HepG2 (cell line): ENCODE data around the gene PRDX3. TPM values are rescaled to one million over a fixed set of nuclear protein-coding genes. Genes with fewer than 3 reads are reported as not detected.

Source experiments
- ATF1 ChIP-seq: IDR thresholded peaks from 2 replicates; pipeline ENCODE4 v1.6.1; 2016; ENCODE audit warnings: mild to moderate bottlenecking, control low read depth
- BRCA1 ChIP-seq: sonication (generic); formaldehyde crosslinking; IDR thresholded peaks from 2 replicates; pipeline ENCODE4 v1.4.0; 2020; ENCODE audit warnings: missing genetic modification reagents
- CBX5 ChIP-seq: sonication (generic); formaldehyde crosslinking; IDR thresholded peaks from 2 replicates; pipeline ENCODE4 v1.4.0; 2020; ENCODE audit warnings: missing genetic modification reagents, borderline replicate concordance
- FIP1L1 ChIP-seq: fragments of 200-400 bp; formaldehyde crosslinking; IDR thresholded peaks from 2 replicates; pipeline ENCODE4 v1.6.1; 2018; ENCODE audit warnings: low read depth, mild to moderate bottlenecking, low read length, moderate library complexity, borderline replicate concordance; ENCODE audit not compliant: insufficient read depth
- GZF1 ChIP-seq: sonication (generic); formaldehyde crosslinking; IDR thresholded peaks from 2 replicates; pipeline ENCODE4 v1.5.1; 2020; ENCODE audit warnings: mild to moderate bottlenecking, missing genetic modification reagents
- HMG20B ChIP-seq: conservative IDR thresholded peaks from 2 replicates; pipeline ENCODE4 v1.6.1; 2016; ENCODE audit warnings: missing genetic modification reagents, missing compliant biosample characterization
- HOMEZ ChIP-seq: IDR thresholded peaks from 2 replicates; pipeline ENCODE4 v1.6.1; 2016; ENCODE audit warnings: low read depth
- JUND ChIP-seq: sonication (generic); formaldehyde crosslinking; IDR thresholded peaks from 2 replicates; pipeline ENCODE4 v1.8.0; 2022; ENCODE audit warnings: mild to moderate bottlenecking, missing genetic modification reagents
- MIER3 ChIP-seq: IDR thresholded peaks from 2 replicates; pipeline ENCODE4 v1.6.1; 2016; ENCODE audit warnings: missing compliant biosample characterization, borderline replicate concordance
- MXD3 ChIP-seq: IDR thresholded peaks from 2 replicates; pipeline ENCODE4 v1.6.1; 2016; ENCODE audit warnings: mild to moderate bottlenecking, missing biosample characterization, missing genetic modification reagents
- NCOA1 ChIP-seq: sonication (generic); formaldehyde crosslinking; IDR thresholded peaks from 2 replicates; pipeline ENCODE4 v1.9.0; 2021; ENCODE audit warnings: missing genetic modification reagents
- PITX1 ChIP-seq: sonication (generic); formaldehyde crosslinking; IDR thresholded peaks from 2 replicates; pipeline ENCODE4 v1.5.1; 2020; ENCODE audit warnings: mild to moderate bottlenecking, missing genetic modification reagents
- RARA ChIP-seq: IDR thresholded peaks from 2 replicates; pipeline ENCODE4 v1.6.1; 2016; ENCODE audit warnings: missing genetic modification reagents, missing compliant biosample characterization
- RNF2 ChIP-seq: fragments of 450-650 bp; conservative IDR thresholded peaks from 2 replicates; pipeline ENCODE4 v1.6.1; 2016; ENCODE audit warnings: low read depth
- SAP130 ChIP-seq: IDR thresholded peaks from 2 replicates; pipeline ENCODE4 v1.6.1; 2016; ENCODE audit warnings: low read depth
- SOX6 ChIP-seq, 2 experiments: fragments of 450-650 bp in 1 of 2; sonication (generic) in 1 of 2; formaldehyde crosslinking in 1 of 2; IDR thresholded peaks; 2 replicates each; pipeline versions ENCODE4 v1.4.0 to v1.6.1; 2017 to 2020; ENCODE audit warnings: antibody characterized with exemption in 1 of 2, mild to moderate bottlenecking in 1 of 2, missing genetic modification reagents in 1 of 2
- SRSF4 ChIP-seq: fragments of 200-400 bp; formaldehyde crosslinking; IDR thresholded peaks from one replicate; pipeline ENCODE4 v1.6.1; 2018; ENCODE audit warnings: mild to moderate bottlenecking, low read depth, low read length, moderate library complexity; ENCODE audit not compliant: poor library complexity, severe bottlenecking
- TCF12 ChIP-seq, 2 experiments: fragments of 450-650 bp in 1 of 2; sonication (generic) in 1 of 2; formaldehyde crosslinking in 1 of 2; IDR thresholded peaks; 2 replicates each; pipeline versions ENCODE4 v1.6.1 to v1.8.0; 2017 to 2022; ENCODE audit warnings: antibody characterized with exemption in 1 of 2, mild to moderate bottlenecking in 1 of 2, missing genetic modification reagents in 1 of 2, moderate library complexity in 1 of 2
- TCF7 ChIP-seq: sonication (generic); IDR thresholded peaks from 2 replicates; pipeline ENCODE4 v1.6.1; 2016; ENCODE audit warnings: antibody characterized with exemption, low read depth
- TFDP1 ChIP-seq: IDR thresholded peaks from 2 replicates; pipeline ENCODE4 v1.6.1; 2016; ENCODE audit warnings: missing compliant biosample characterization, missing genetic modification reagents, borderline replicate concordance
- XBP1 ChIP-seq: sonication (generic); formaldehyde crosslinking; IDR thresholded peaks from 2 replicates; pipeline ENCODE4 v1.5.0; 2020; ENCODE audit warnings: missing genetic modification reagents
- YY1 ChIP-seq: IDR thresholded peaks from 2 replicates; pipeline ENCODE4 v1.6.1; 2011; ENCODE audit warnings: low read length, low read depth, moderate library complexity, mild to moderate bottlenecking; ENCODE audit not compliant: insufficient read depth, insufficient replicate concordance
- ZNF124 ChIP-seq: sonication (generic); formaldehyde crosslinking; IDR thresholded peaks from 2 replicates; pipeline ENCODE4 v1.4.0; 2020; ENCODE audit warnings: missing genetic modification reagents
- ZNF180 ChIP-seq: sonication (generic); formaldehyde crosslinking; IDR thresholded peaks from 2 replicates; pipeline ENCODE4 v1.4.0; 2020; ENCODE audit warnings: low read depth, missing genetic modification reagents, borderline replicate concordance
- ZNF20 ChIP-seq: sonication (generic); formaldehyde crosslinking; IDR thresholded peaks from 2 replicates; pipeline ENCODE4 v1.4.0; 2020; ENCODE audit warnings: mild to moderate bottlenecking, moderate library complexity, missing genetic modification reagents
- ZNF331 ChIP-seq: sonication (generic); formaldehyde crosslinking; IDR thresholded peaks from 2 replicates; pipeline ENCODE4 v1.4.0; 2020; ENCODE audit warnings: missing genetic modification reagents
- ZNF432 ChIP-seq: sonication (generic); formaldehyde crosslinking; IDR thresholded peaks from 2 replicates; pipeline ENCODE4 v1.5.0; 2020; ENCODE audit warnings: missing genetic modification reagents, mild to moderate bottlenecking, borderline replicate concordance
- ZNF547 ChIP-seq: sonication (generic); formaldehyde crosslinking; IDR thresholded peaks from 2 replicates; pipeline ENCODE4 v1.5.1; 2020; ENCODE audit warnings: mild to moderate bottlenecking, missing genetic modification reagents
- ZNF749 ChIP-seq: sonication (generic); formaldehyde crosslinking; IDR thresholded peaks from 2 replicates; pipeline ENCODE4 v1.8.0; 2022; ENCODE audit warnings: mild to moderate bottlenecking, missing genetic modification reagents, moderate library complexity, borderline replicate concordance
- ZSCAN25 ChIP-seq: sonication (generic); formaldehyde crosslinking; IDR thresholded peaks from 2 replicates; pipeline ENCODE4 v1.8.0; 2022; ENCODE audit warnings: mild to moderate bottlenecking, missing genetic modification reagents
- polyA plus RNA-seq, 8 experiments: library from polyadenylated mRNA; depleted of rRNA in 3 of 8; stranded (reverse) in 7 of 8; unstranded in 1 of 8; fragments of >200 nt; fragmentation: Illumina TruSeq in 4 of 8; extraction: Trizol in 4 of 8; gene quantifications; 2 replicates each; pipeline versions ENCODE4 v1.2.1 to v1.2.3, GENCODE V29; 2011 to 2016; ENCODE audit warnings: low read depth in 4 of 8, missing spikeins in 1 of 8, mixed read lengths in 1 of 8; ENCODE audit not compliant: insufficient read depth in 1 of 8
- total RNA-seq, 5 experiments: library from RNA; depleted of rRNA; stranded (reverse); fragments of >200 nt; fragmentation: Illumina TruSeq; extraction: Trizol; gene quantifications; 2 replicates each; pipeline ENCODE4 v1.2.3, GENCODE V29; 2016; ENCODE audit warnings: low read depth in 1 of 5

PRDX3 gene
- total and polyA plus RNA-seq, 2 of the 13 experiments (the other 11 are each of a cell fraction or from before 2014, with no cell fraction given), result 407 to 565 TPM

GRCh38 chr10:119120413-119120867 lies 58.2 kb downstream of the PRDX3 start (continued):
- TF ChIP-seq HOMEZ (0 out of 2 replicates have a peak, but pooled peaks have one; percentile 54), MIER3 (CRISPR knock-in tag) (peak; percentile 94), TCF7 (peak; percentile 53; the same call in 1 of the 2 replicates), ZNF124 (CRISPR knock-in tag) (no peak), YY1 (peak; percentile 51), ZSCAN25 (CRISPR knock-in tag) (0 out of 2 replicates have a peak, but pooled peaks have one; percentile 27), FIP1L1 (no peak), NCOA1 (CRISPR knock-in tag) (no peak), TFDP1 (CRISPR knock-in tag) (no peak), ZNF180 (no peak), SOX6 (IDR thresholded peaks at IDR 0.05) (no peak), SOX6 (CRISPR knock-in tag; IDR thresholded peaks at IDR 0.05) (peak; percentile 94), MXD3 (CRISPR knock-in tag) (no peak), XBP1 (CRISPR knock-in tag) (peak; percentile 58; the same call in 1 of the 2 replicates), GZF1 (no peak), RNF2 (no peak), ZNF432 (CRISPR knock-in tag) (peak; percentile 64; the same call in 1 of the 2 replicates), RARA (CRISPR knock-in tag) (peak; percentile 97), TCF12 (IDR thresholded peaks at IDR 0.05) (no peak), TCF12 (CRISPR knock-in tag; IDR thresholded peaks at IDR 0.05) (peak; percentile 51; the same call in 1 of the 2 replicates), CBX5 (peak; percentile 45; the same call in 1 of the 2 replicates), ZNF331 (peak; percentile 77; the same call in 1 of the 2 replicates), ZNF749 (no peak), SAP130 (CRISPR knock-in tag) (peak; percentile 90), PITX1 (CRISPR knock-in tag) (peak; percentile 98), JUND (peak; percentile 84), HMG20B (CRISPR knock-in tag) (peak; percentile 28; the same call in 1 of the 2 replicates), ATF1 (CRISPR knock-in tag) (peak; percentile 65; the same call in 1 of the 2 replicates), SRSF4 (no peak), BRCA1 (CRISPR knock-in tag) (peak; percentile 76; the same call in 1 of the 2 replicates), ZNF20 (CRISPR knock-in tag) (no peak), ZNF547 (CRISPR knock-in tag) (no peak)
